Testis (tissue), 3 donors: ENCODE data around the gene MINDY4. TPM values are rescaled to one million over a fixed set of nuclear protein-coding genes. Genes with fewer than 3 reads are reported as not detected.
"Not testable (repeated sequence)": the region's sequence is repeated elsewhere in the genome, so short reads cannot be mapped to it uniquely, and the experiment has no call there.

Experiments
- DNase-seq: peaks from one replicate; pipeline ENCODE4 v3.0.0-alpha.2; 2019
- H3K27ac ChIP-seq, 2 donors: fragments of 200-600 bp; sonication (generic); one replicate each; pipeline ENCODE4 v1.5.1; 2019
- H3K27me3 ChIP-seq: fragments of 200-600 bp; sonication (generic); one replicate; pipeline ENCODE4 v1.5.1; 2019
- H3K36me3 ChIP-seq: fragments of 200-600 bp; sonication (generic); one replicate; pipeline ENCODE4 v1.5.1; 2017; ENCODE audit warnings: low read depth; ENCODE audit errors: missing control alignments
- H3K4me1 ChIP-seq: fragments of 200-600 bp; sonication (generic); one replicate; pipeline ENCODE4 v1.5.1; 2019
- H3K4me3 ChIP-seq, 2 donors: fragments of 200-600 bp; sonication (generic); one replicate each; pipeline ENCODE4 v1.5.1; 2017 to 2019
- H3K9me3 ChIP-seq: fragments of 200-600 bp; sonication (generic); one replicate; pipeline ENCODE4 v1.5.1; 2017
- POLR2A ChIP-seq: fragments of 450-650 bp; IDR thresholded peaks from one replicate; pipeline ENCODE4 v1.6.1; 2017; ENCODE audit warnings: antibody characterized with exemption, mild to moderate bottlenecking, moderate library complexity
- WGBS, 2 donors: methylation state at CpG; one replicate each; pipeline ENCODE4 v1.1.5; 2018; 5-methylcytosine and 5-hydroxymethylcytosine counted together
- intact Hi-C: fragments of 100-400 bp; cut with DNase I; formaldehyde crosslinking; loops from one replicate; pipeline ENCODE4 v1.15.1; 2023; ENCODE audit warnings: low total_unique reads
- polyA plus RNA-seq: library from polyadenylated mRNA; stranded (reverse); fragments of 350-450 nt; fragmentation: Illumina TruSeq; extraction: RNeasy Lipid Tissue Mini Kit (QIAGEN cat#74804); gene quantifications from one replicate; pipeline ENCODE4 v1.2.3, GENCODE V29; 2014; ENCODE audit warnings: low read depth, low replicate concordance; ENCODE audit not compliant: insufficient read depth
- total RNA-seq, 2 donors: library from RNA; depleted of rRNA; stranded (reverse); fragments of >200 nt; gene quantifications; one replicate each; pipeline ENCODE4 v1.2.3, GENCODE V29; 2016
- TF ChIP-seq, protein P1 (sequence below), 3 experiments: fragments of 450-650 bp in 2 of 3; fragments of 200-600 bp in 1 of 3; sonication (generic) in 1 of 3; IDR thresholded peaks; one replicate each; pipeline ENCODE4 v1.5.1; 2016 to 2019; ENCODE audit warnings: antibody characterized with exemption in 3 of 3, mild to moderate bottlenecking in 2 of 3, moderate library complexity in 1 of 3

Gene MINDY4
- total and polyA plus RNA-seq, 3 donors from 2014 or later: 25.3 to 51.7 (median 47.6) TPM

- WGBS, 2 donors: 93 to 97% methylated on average over 4 of the region's 4 CpGs
- Histone ChIP-seq H3K27ac (no peak overlapping the region), H3K4me3 (no peak overlapping the region), H3K27me3 (no peaks in the 10 kb centered on the region), H3K4me1 (peaks cover 10% of the 10 kb centered on the region), H3K36me3 (no peaks in the 10 kb centered on the region), H3K9me3 (no peaks in the 10 kb centered on the region)
- DNase-seq: no peak
- TF ChIP-seq, protein P1, sequence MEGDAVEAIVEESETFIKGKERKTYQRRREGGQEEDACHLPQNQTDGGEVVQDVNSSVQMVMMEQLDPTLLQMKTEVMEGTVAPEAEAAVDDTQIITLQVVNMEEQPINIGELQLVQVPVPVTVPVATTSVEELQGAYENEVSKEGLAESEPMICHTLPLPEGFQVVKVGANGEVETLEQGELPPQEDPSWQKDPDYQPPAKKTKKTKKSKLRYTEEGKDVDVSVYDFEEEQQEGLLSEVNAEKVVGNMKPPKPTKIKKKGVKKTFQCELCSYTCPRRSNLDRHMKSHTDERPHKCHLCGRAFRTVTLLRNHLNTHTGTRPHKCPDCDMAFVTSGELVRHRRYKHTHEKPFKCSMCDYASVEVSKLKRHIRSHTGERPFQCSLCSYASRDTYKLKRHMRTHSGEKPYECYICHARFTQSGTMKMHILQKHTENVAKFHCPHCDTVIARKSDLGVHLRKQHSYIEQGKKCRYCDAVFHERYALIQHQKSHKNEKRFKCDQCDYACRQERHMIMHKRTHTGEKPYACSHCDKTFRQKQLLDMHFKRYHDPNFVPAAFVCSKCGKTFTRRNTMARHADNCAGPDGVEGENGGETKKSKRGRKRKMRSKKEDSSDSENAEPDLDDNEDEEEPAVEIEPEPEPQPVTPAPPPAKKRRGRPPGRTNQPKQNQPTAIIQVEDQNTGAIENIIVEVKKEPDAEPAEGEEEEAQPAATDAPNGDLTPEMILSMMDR (IDR thresholded peaks at IDR 0.05): no peak
- no peak for TF ChIP-seq POLR2A
- intact Hi-C loops: loop anchor here (10.0 kb wide), 1 partner anchor 172 kb away; no protein-coding TSS in a partner anchor
These were observed 31.6 kb downstream of the MINDY4 start for GRCh38 chr7:30802812-30803211.

- intact Hi-C loops: loop anchor here (10.0 kb wide), 1 partner anchor 171 kb away; no protein-coding TSS in a partner anchor
- Histone ChIP-seq H3K9me3 (no peaks in the 10 kb centered on the region), H3K27ac (no peak overlapping the region), H3K27me3 (no peaks in the 10 kb centered on the region), H3K36me3 (no peaks in the 10 kb centered on the region), H3K4me3 (no peak overlapping the region), H3K4me1 (peaks cover 10% of the 10 kb centered on the region)
- WGBS, 2 donors: 80 to 84% methylated on average over 3 of the region's 3 CpGs
- TF ChIP-seq, protein P1 (IDR thresholded peaks at IDR 0.05): no peak
- TF ChIP-seq POLR2A: no peak
- no peak for DNase-seq
These were observed 33.0 kb downstream of the MINDY4 start for GRCh38 chr7:30804078-30804661.

DNA sequence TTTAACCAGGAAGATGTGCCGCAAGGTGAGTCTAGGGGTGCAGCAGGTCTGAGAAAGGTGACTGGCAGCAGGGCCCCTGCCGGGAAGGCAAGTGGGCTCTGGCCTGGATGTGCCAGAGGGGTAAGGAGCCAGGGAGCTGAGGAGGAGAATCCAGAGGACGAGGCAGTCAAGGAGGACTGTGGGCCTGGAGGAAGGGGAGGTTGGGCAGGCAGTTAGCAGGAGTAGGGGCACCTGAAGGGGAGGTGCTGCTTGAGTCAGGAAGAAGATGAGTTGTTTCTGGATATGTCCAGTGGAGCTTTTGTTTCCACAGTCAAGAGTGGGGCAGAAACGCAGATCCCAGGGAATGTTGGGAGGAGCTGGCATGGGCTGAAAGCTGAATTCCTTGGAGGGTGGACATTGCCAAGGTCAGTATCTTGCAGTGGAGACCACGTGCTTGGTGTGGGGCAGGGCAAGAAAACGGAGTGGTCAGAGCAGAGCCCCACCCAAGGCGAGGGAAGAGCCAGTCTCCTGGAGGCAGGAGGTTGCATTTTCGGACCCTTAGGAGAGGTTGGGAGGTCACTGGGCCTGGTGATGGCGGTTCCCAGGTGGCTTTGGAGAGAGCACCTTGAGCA lies 34.0 kb downstream of the MINDY4 start:
- Histone ChIP-seq H3K4me1 (peaks cover 10% of the 10 kb centered on the region), H3K27ac (no peak overlapping the region), H3K27me3 (no peaks in the 10 kb centered on the region), H3K36me3 (no peaks in the 10 kb centered on the region), H3K9me3 (no peaks in the 10 kb centered on the region), H3K4me3 (no peak overlapping the region)
- TF ChIP-seq, protein P1 (IDR thresholded peaks at IDR 0.05): no peak
- no peak for TF ChIP-seq POLR2A
- intact Hi-C loops: loop anchor here (10.0 kb wide), 1 partner anchor 170 kb away; no protein-coding TSS in a partner anchor
- 73 to 88% methylated on average over 9 of the region's 9 CpGs for WGBS, 2 donors
- DNase-seq: no peak

- intact Hi-C loops: loop anchor here (10.0 kb wide), 1 partner anchor 169 kb away; no protein-coding TSS in a partner anchor
- WGBS, 2 donors: 90 to 94% methylated on average over 6 of the region's 6 CpGs
- TF ChIP-seq, protein P1 (IDR thresholded peaks at IDR 0.05): no peak
- TF ChIP-seq POLR2A: no peak
- Histone ChIP-seq H3K36me3 (no peaks in the 10 kb centered on the region), H3K27ac (no peak overlapping the region), H3K27me3 (no peaks in the 10 kb centered on the region), H3K9me3 (no peaks in the 10 kb centered on the region), H3K4me1 (peaks cover 10% of the 10 kb centered on the region), H3K4me3 (no peak overlapping the region)
- DNase-seq: no peak
These were observed 34.7 kb downstream of the MINDY4 start for GRCh38 chr7:30805931-30806330.

GRCh38 chr7:30807477-30807876 lies 36.3 kb downstream of the MINDY4 start:
- not testable (repeated sequence) for H3K4me3 ChIP-seq, H3K27me3 ChIP-seq, H3K36me3 ChIP-seq, H3K27ac ChIP-seq, H3K9me3 ChIP-seq, DNase-seq, H3K4me1 ChIP-seq
- intact Hi-C loops: loop anchor here (10.0 kb wide), 1 partner anchor 167 kb away; no protein-coding TSS in a partner anchor
- WGBS, 2 donors: 95 to 96% methylated on average over 8 of the region's 8 CpGs

GRCh38 chr7:30807941-30808340 lies 36.7 kb downstream of the MINDY4 start:
- not testable (repeated sequence) for H3K4me1 ChIP-seq, H3K36me3 ChIP-seq, H3K4me3 ChIP-seq, DNase-seq, H3K27ac ChIP-seq, H3K27me3 ChIP-seq, H3K9me3 ChIP-seq
- intact Hi-C loops: loop anchor here (10.0 kb wide), 1 partner anchor 167 kb away; no protein-coding TSS in a partner anchor
- 86 to 95% methylated on average over 11 to 13 of the region's 13 CpGs for WGBS, 2 donors
